HG03066 (cell line): Measurements from ENCODE around the gene CFAP100.

Experiments used
- ATAC-seq: cut with Tn5 transposase; IDR thresholded peaks from one replicate; pipeline ENCODE4 v1.9.1; 2021; ENCODE audit warnings: low read depth; ENCODE audit not compliant: unreplicated experiment

Gene CFAP100

GRCh38 chr3:126394179-126394976 lies at the start of gene CFAP100:
Gene CFAP100, plus strand, starts transcription at chr3:126394909. Its CDS starts 1,092 bp downstream, at chr3:126396001.
- no peak for ATAC-seq

- no peak for ATAC-seq
Measured at GRCh38 chr3:126345231-126345630, 49.5 kb upstream of the CFAP100 start.

- ATAC-seq: no peak
Measured at GRCh38 chr3:126345641-126346460, 48.9 kb upstream of the CFAP100 start.

GRCh38 chr3:126346466-126346865 lies 48.2 kb upstream of the CFAP100 start:
- ATAC-seq: no peak

GRCh38 chr3:126347543-126348161 lies 47.1 kb upstream of the CFAP100 start:
- no peak for ATAC-seq

GRCh38 chr3:126348308-126348920 lies 46.3 kb upstream of the CFAP100 start:
- no peak for ATAC-seq

GRCh38 chr3:126349071-126349470 lies 45.6 kb upstream of the CFAP100 start:
- ATAC-seq: no peak

GRCh38 chr3:126349611-126350501 lies 44.9 kb upstream of the CFAP100 start:
- ATAC-seq: no peak

GRCh38 chr3:126350502-126351085 lies 44.1 kb upstream of the CFAP100 start:
- no peak for ATAC-seq

- no peak for ATAC-seq
Measured at GRCh38 chr3:126351086-126351770, 43.5 kb upstream of the CFAP100 start.

- ATAC-seq: no peak
Measured at GRCh38 chr3:126351771-126352475, 42.8 kb upstream of the CFAP100 start.

- no peak for ATAC-seq
Measured at GRCh38 chr3:126352476-126353454, 41.9 kb upstream of the CFAP100 start.

- ATAC-seq: no peak
Measured at GRCh38 chr3:126353694-126354321, 40.9 kb upstream of the CFAP100 start.

- ATAC-seq: no peak
Measured at GRCh38 chr3:126354776-126355175, 39.9 kb upstream of the CFAP100 start.

GRCh38 chr3:126355251-126355650 lies 39.5 kb upstream of the CFAP100 start:
- no peak for ATAC-seq

- no peak for ATAC-seq
Measured at GRCh38 chr3:126355777-126356372, 38.8 kb upstream of the CFAP100 start.
